Activated B cell treated with CpG ODN at 0.5 μM for 24 hours (primary cell): ENCODE data around the gene ATG101. TPM values are rescaled to one million over a fixed set of nuclear protein-coding genes. Genes with fewer than 3 reads are reported as not detected.

ENCODE experiments used
- ATAC-seq: fragments of 200-7000 bp; cut with Tn5 transposase; one replicate; pipeline ENCODE4 v1.10.0; 2021; ENCODE audit warnings: low read depth, mild to moderate bottlenecking, moderate library complexity
- CTCF ChIA-PET: fragments of 350-600 bp; sonication (Branson Sonifier 250); formaldehyde crosslinking; loops from one replicate; lab custom pipeline; 2021; ENCODE audit warnings: antibody characterized with exemption; lab: Charles Lee
- POLR2A ChIA-PET: fragments of 350-600 bp; sonication (Branson Sonifier 250); formaldehyde crosslinking; loops from one replicate; lab custom pipeline; 2021; ENCODE audit warnings: antibody characterized with exemption; lab: Charles Lee
- DNase-seq: peaks from one replicate; pipeline ENCODE4 v3.0.0; 2022
- H3K27ac Mint-ChIP-seq: one replicate; pipeline ENCODE4 v1.8.0; 2020; ENCODE audit warnings: mixed read lengths
- H3K27me3 Mint-ChIP-seq: one replicate; pipeline ENCODE4 v1.8.0; 2021; ENCODE audit warnings: mixed read lengths
- H3K36me3 Mint-ChIP-seq: one replicate; pipeline ENCODE4 v1.8.0; 2021; ENCODE audit warnings: low read depth, mixed read lengths
- H3K4me1 Mint-ChIP-seq: one replicate; pipeline ENCODE4 v1.8.0; 2021; ENCODE audit warnings: mixed read lengths
- H3K4me3 Mint-ChIP-seq: one replicate; pipeline ENCODE4 v1.8.0; 2020; ENCODE audit warnings: mild to moderate bottlenecking, mixed read lengths
- H3K9me3 Mint-ChIP-seq: one replicate; pipeline ENCODE4 v1.8.0; 2020; ENCODE audit warnings: mixed read lengths
- CTCF ChIP-seq: fragments of 200-600 bp; IDR thresholded peaks from one replicate; pipeline ENCODE4 v1.8.0; 2022; ENCODE audit warnings: antibody characterized with exemption, mild to moderate bottlenecking
- intact Hi-C: fragments of 100-400 bp; cut with micrococcal nuclease; formaldehyde crosslinking; loops from one replicate; pipeline ENCODE4 v1.15.1; 2024
- total RNA-seq: library from RNA; stranded (reverse); gene quantifications from 2 replicates; pipeline ENCODE4 v1.2.3, GENCODE V29; 2022

ATG101 gene
- total RNA-seq, 1 donor from 2014 or later: 25.6 TPM

GRCh38 chr12:52050116-52050757 lies 19.5 kb upstream of the ATG101 start:
- peaks cover 22% of the 10 kb centered on the region for H3K36me3 Mint-ChIP-seq
- no peak for TF ChIP-seq CTCF
- no peaks in the 10 kb centered on the region for H3K9me3 Mint-ChIP-seq
- ChIA-PET POLR2A (interaction anchor here (0.6 to 5.1 kb wide), 17 partner anchors 11 to 966 kb away, joined by 3 to 99 read pairs (median 9); partner anchors contain the start of genes ATG101, DAZAP2, EIF4B and TAMALIN), CTCF (interaction anchor here (1.0 to 3.5 kb wide), 8 partner anchors 9 to 66 kb away, joined by 3 to 51 read pairs (median 5); partner anchors contain the start of gene ATG101)
- no peak for DNase-seq
- peak; percentile 38 for ATAC-seq
- intact Hi-C loops: loop anchor here (1.0 to 5.0 kb wide), 2 partner anchors 8 to 683 kb away; no protein-coding TSS in a partner anchor
- no peaks in the 10 kb centered on the region for H3K27me3 Mint-ChIP-seq
- H3K27ac Mint-ChIP-seq: peak overlapping the region; percentile 95
- H3K4me3 Mint-ChIP-seq: peak overlapping the region; percentile 92
- H3K4me1 Mint-ChIP-seq: peaks cover 56% of the 10 kb centered on the region

GRCh38 chr12:52050758-52051541 lies 18.8 kb upstream of the ATG101 start, which contains the start of gene NR4A1:
NR4A1 (plus strand) TSS chr12:52051442; CDS start chr12:52054329, 2,887 bp downstream.
- peaks cover 49% of the 10 kb centered on the region for H3K4me1 Mint-ChIP-seq
- intact Hi-C loops: loop anchor here (1.0 to 5.0 kb wide), 8 partner anchors 9 to 684 kb away; partner anchors contain the start of genes ATG101 and TAMALIN
- H3K4me3 Mint-ChIP-seq: peak within 1 kb of the TSS; percentile 92
- POLR2A ChIA-PET: interaction anchor here (0.5 to 5.1 kb wide), 23 partner anchors 11 to 1333 kb away, joined by 3 to 99 read pairs (median 5); partner anchors contain the start of genes ATG101, DAZAP2, EIF4B and TAMALIN
- H3K9me3 Mint-ChIP-seq: no peaks in the 10 kb centered on the region
- CTCF ChIA-PET: interaction anchor here (0.8 to 3.5 kb wide), 11 partner anchors 9 to 65 kb away, joined by 3 to 51 read pairs (median 5); partner anchors contain the start of gene ATG101
- ATAC-seq (peak; percentile 82), DNase-seq (peak; percentile 100)
- peak within 1 kb of the TSS; percentile 95 for H3K27ac Mint-ChIP-seq
- no peaks in the 10 kb centered on the region for H3K27me3 Mint-ChIP-seq
- H3K36me3 Mint-ChIP-seq: peaks cover 29% of the 10 kb centered on the region
- TF ChIP-seq CTCF: no peak

- CTCF ChIA-PET: interaction anchor here (1.1 to 3.5 kb wide), 2 partner anchors 20 to 28 kb away, joined by 3 to 51 read pairs; no protein-coding TSS in a partner anchor
- H3K27ac Mint-ChIP-seq: peak overlapping the region; percentile 95
- DNase-seq (no peak), ATAC-seq (no peak)
- intact Hi-C loops: loop anchor here (5.0 kb wide), 1 partner anchor 685 kb away; no protein-coding TSS in a partner anchor
- no peaks in the 10 kb centered on the region for H3K9me3 Mint-ChIP-seq
- H3K36me3 Mint-ChIP-seq: peaks cover 44% of the 10 kb centered on the region
- peaks cover 42% of the 10 kb centered on the region for H3K4me1 Mint-ChIP-seq
- no peak for TF ChIP-seq CTCF
- peak overlapping the region; percentile 92 for H3K4me3 Mint-ChIP-seq
- POLR2A ChIA-PET: interaction anchor here (2.4 to 5.1 kb wide), 4 partner anchors 18 to 29 kb away, joined by 18 to 99 read pairs (median 72); partner anchors contain the start of gene ATG101
- H3K27me3 Mint-ChIP-seq: no peaks in the 10 kb centered on the region
Measured at GRCh38 chr12:52052468-52053186, 17.2 kb upstream of the ATG101 start.

- intact Hi-C loops: loop anchor here (5.0 kb wide), 1 partner anchor 686 kb away; no protein-coding TSS in a partner anchor
- peaks cover 42% of the 10 kb centered on the region for H3K4me1 Mint-ChIP-seq
- no peaks in the 10 kb centered on the region for H3K27me3 Mint-ChIP-seq
Measured at GRCh38 chr12:52053536-52054209, 16.1 kb upstream of the ATG101 start.

More at GRCh38 chr12:52053536-52054209, 16.1 kb upstream of the ATG101 start:
- Mint-ChIP-seq H3K27ac (no peak overlapping the region), H3K4me3 (peak overlapping the region; percentile 32), H3K9me3 (no peaks in the 10 kb centered on the region), H3K36me3 (peaks cover 53% of the 10 kb centered on the region)
- no peak for TF ChIP-seq CTCF
- ChIA-PET CTCF (interaction anchor here (3.5 kb wide), 1 partner anchor 29 kb away, joined by 51 read pairs; no protein-coding TSS in a partner anchor), POLR2A (interaction anchor here (0.5 to 5.1 kb wide), 2 partner anchors 17 to 47 kb away, joined by 3 to 99 read pairs; partner anchors contain the start of genes ATG101 and TAMALIN)
- DNase-seq (no peak), ATAC-seq (no peak)
